ENCODE measurements around the gene UNC5B. TPM values are rescaled to one million over a fixed set of nuclear protein-coding genes. Genes with fewer than 3 reads are reported as not detected.

The UNC5B gene
- total RNA-seq, 1 experiment from 2014 or later, result 49.6 TPM

- no peak for TF ChIP-seq ARID4B (CRISPR knock-in tag; IDR thresholded peaks at IDR 0.05; ENCODE audit: borderline replicate concordance)
- TF ChIP-seq ZBTB21 (CRISPR knock-in tag; IDR thresholded peaks at IDR 0.05; ENCODE audit: borderline replicate concordance), result no peak
- no peak for TF ChIP-seq MXD4 (CRISPR knock-in tag; IDR thresholded peaks at IDR 0.05; ENCODE audit: borderline replicate concordance)
- no peak for TF ChIP-seq OVOL2 (CRISPR knock-in tag; IDR thresholded peaks at IDR 0.05; ENCODE audit: borderline replicate concordance)
- TF ChIP-seq TEAD4 (CRISPR knock-in tag; IDR thresholded peaks at IDR 0.05), result no peak
- no peak for TF ChIP-seq ESRRA (CRISPR knock-in tag; IDR thresholded peaks at IDR 0.05; ENCODE audit: borderline replicate concordance)
- no peak for TF ChIP-seq CBFB (CRISPR knock-in tag; IDR thresholded peaks at IDR 0.05; ENCODE audit: low read depth)
- TF ChIP-seq RORB (CRISPR knock-in tag; IDR thresholded peaks at IDR 0.05), result no peak
- TF ChIP-seq CREM (CRISPR knock-in tag; IDR thresholded peaks at IDR 0.05), result no peak
- no peak for TF ChIP-seq SP1 (CRISPR knock-in tag; conservative IDR thresholded peaks at IDR 0.05)
- no peak for TF ChIP-seq NR1H2 (CRISPR knock-in tag; IDR thresholded peaks at IDR 0.05)
- TF ChIP-seq, protein P1, sequence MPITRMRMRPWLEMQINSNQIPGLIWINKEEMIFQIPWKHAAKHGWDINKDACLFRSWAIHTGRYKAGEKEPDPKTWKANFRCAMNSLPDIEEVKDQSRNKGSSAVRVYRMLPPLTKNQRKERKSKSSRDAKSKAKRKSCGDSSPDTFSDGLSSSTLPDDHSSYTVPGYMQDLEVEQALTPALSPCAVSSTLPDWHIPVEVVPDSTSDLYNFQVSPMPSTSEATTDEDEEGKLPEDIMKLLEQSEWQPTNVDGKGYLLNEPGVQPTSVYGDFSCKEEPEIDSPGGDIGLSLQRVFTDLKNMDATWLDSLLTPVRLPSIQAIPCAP (CRISPR knock-in tag; IDR thresholded peaks at IDR 0.05), result no peak
Observed at GRCh38 chr10:71267508-71268240, 55.3 kb downstream of the UNC5B start (continued).

- ChIA-PET POLR2A (no interaction called here), CTCF (interaction anchor here (0.7 to 4.8 kb wide), 14 partner anchors 8 to 365 kb away, joined by 3 to 67 read pairs (median 7); partner anchors contain the start of gene SLC29A3)
- TF ChIP-seq ESRRA (CRISPR knock-in tag; IDR thresholded peaks at IDR 0.05; ENCODE audit: borderline replicate concordance) (no peak), PRDM15 (CRISPR knock-in tag; IDR thresholded peaks at IDR 0.05) (no peak), RELA (CRISPR knock-in tag; IDR thresholded peaks at IDR 0.05; ENCODE audit: borderline replicate concordance) (no peak), ATF2 (CRISPR knock-in tag; IDR thresholded peaks at IDR 0.05; ENCODE audit: borderline replicate concordance, low read depth) (no peak)
- Mint-ChIP-seq H3K27ac (peak overlapping the region; percentile 88), H3K9me3 (no peaks in the 10 kb centered on the region), H3K36me3 (no peaks in the 10 kb centered on the region), H3K4me1 (peaks cover 70% of the 10 kb centered on the region), H3K4me3 (peak overlapping the region; percentile 44; the same call in 1 of the 2 replicates), H3K27me3 (ENCODE audit: low read depth) (no peaks in the 10 kb centered on the region)
- DNase-seq (ENCODE audit: low spot score) (peak; percentile 48), ATAC-seq (no peak)
Observed at GRCh38 chr10:71268247-71268691, 55.9 kb downstream of the UNC5B start.

Data from WTC11 (cell line).